SKM-1 treated with dmso at 0.1 percent for 144 hours (cell line): ENCODE measurements around the gene OR8K1.

Source experiments
- DNase-seq: peaks from one replicate; lab custom pipeline; 2025; ENCODE audit not compliant: unreplicated experiment; lab: John Stamatoyannopoulos, UW

The OR8K1 gene

DNA sequence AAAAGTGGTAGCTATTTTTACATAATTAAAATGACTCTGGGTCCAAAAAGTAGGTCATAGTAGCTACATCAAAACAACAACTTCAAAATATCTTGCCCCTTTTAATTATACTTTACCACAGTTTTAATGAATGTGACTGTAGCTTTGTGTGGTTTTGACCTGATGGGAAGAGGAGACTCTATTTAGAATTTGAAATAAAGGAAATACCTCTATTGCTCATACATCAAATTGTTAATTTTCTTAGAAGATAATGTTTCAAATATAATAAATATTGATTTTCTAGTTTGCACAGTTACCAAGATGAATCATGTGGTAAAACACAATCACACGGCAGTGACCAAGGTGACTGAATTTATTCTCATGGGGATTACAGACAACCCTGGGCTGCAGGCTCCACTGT lies at the start of gene OR8K1:
Gene OR8K1, plus strand, starts transcription at position 301 of the 400 bp plus-strand sequence. Its CDS starts 0 bp downstream, at position 301.
- DNase-seq, result no peak

GRCh38 chr11:56296898-56297297 lies 48.9 kb upstream of the OR8K1 start:
- DNase-seq, result no peak

GRCh38 chr11:56307836-56308235 lies 38.0 kb upstream of the OR8K1 start:
- no peak for DNase-seq

DNA sequence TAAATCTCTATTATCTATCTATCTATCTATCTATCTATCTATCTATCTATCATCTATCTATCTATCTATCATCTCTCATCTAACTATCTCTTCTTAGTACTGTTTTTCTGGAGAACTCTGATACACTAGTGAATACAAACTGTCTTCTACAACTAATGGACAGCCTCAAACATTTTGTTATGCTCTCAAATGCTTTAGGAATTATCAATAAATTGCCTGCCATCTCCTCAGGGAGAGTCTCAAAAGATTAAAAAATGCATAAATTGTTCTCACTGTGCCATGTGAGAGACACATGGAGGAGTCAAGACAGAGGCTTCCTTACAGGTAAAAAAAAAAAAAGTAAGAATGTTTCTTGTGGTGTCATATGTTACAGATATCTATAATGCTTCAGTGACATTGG lies 31.0 kb upstream of the OR8K1 start, which contains the start of gene OR8K3:
Gene OR8K3, plus strand, starts transcription at position 301 of the 400 bp plus-strand sequence. CDS start 3,163 bp downstream, outside the sequence.
- no peak for DNase-seq

- no peak for DNase-seq
Observed at GRCh38 chr11:56331861-56332491, 13.9 kb upstream of the OR8K1 start.

GRCh38 chr11:56333156-56333555 lies 12.7 kb upstream of the OR8K1 start:
- no peak for DNase-seq

DNA sequence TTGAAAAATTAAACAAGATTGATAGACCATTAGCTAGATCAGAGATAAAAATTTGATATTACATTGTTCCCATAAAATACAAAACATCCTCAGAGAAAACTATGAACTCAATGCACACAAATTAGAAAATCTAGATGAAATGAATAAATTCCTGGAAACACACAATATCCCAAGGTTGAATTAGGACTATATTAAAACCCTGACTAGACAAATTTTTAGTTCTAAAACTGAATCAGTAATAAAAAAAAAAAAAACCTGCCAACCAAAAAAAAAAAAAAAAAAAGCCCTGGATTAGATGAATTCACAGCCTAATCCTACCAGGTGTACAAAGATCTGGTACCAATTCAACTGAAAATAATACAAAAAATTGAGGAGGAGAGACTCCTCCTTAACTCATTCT lies 5.5 kb upstream of the OR8K1 start:
- no peak for DNase-seq

GRCh38 chr11:56353991-56354390 lies 8.2 kb downstream of the OR8K1 start, which contains the start of gene OR8J1:
Gene OR8J1 (plus strand): TSS chr11:56354291. CDS start chr11:56360247, 5,956 bp downstream.
- no peak for DNase-seq

DNA sequence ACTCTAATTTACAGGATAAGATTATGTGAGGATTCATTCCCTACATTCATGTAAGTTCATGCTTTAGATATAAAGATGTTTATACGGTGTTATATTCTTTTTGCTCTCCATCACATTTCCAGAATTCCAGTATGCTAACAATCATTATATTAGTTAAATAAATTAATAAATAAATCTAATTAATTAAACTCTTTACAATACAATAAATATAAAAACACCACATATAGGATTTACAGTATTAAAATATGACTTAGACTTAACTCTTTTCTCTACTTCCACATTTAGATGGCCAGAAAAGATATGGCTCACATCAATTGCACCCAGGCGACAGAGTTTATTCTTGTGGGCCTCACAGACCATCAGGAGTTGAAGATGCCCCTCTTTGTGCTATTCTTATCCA lies 29.5 kb downstream of the OR8K1 start, which contains the start of gene OR8U1:
Gene OR8U1, plus strand, starts transcription at position 301 of the 400 bp plus-strand sequence. Its CDS starts 0 bp downstream, at position 301.
- DNase-seq, result no peak

DNA sequence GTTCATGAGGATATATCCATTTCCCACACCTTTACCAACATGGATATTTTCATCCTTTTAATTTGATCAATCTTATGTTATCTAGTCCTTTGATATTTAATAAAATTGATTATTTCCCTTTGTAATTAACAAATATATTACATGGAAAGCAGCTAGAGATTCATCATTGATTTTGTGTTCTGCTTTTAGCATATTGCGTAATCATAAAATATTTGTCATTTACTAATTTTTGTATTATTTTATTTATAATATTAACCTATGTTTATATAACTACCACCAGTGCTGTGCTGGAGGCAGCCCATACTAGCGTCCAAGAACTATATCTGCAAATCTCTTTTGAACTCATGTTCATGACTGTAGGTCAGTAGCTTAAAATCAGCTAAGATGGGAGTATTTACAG lies 34.3 kb downstream of the OR8K1 start:
- DNase-seq, result no peak

- DNase-seq, result no peak
Observed at GRCh38 chr11:56394381-56394780, 48.5 kb downstream of the OR8K1 start.

DNA sequence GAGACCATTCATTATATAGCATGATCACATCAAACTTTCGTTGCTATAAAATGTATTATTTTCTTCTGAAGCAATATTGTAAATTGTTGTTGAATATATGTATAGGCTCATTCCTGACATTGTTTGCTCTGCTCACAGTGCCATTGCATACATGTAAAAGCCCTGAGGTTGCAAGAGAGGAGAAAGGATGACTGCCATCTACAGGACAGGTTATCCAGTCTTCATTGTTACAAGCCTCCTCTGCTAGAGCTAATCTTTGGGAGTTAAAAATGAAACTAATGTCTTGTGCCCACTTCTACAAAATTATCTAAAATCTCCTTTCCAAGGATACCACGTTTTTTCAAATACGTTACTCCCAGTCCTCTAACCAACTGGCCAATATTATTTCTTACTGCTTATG lies 50.2 kb downstream of the OR8K1 start:
- DNase-seq, result no peak
